HCT116 (cell line): ENCODE data around the gene NCCRP1. TPM values are rescaled to one million over a fixed set of nuclear protein-coding genes. Genes with fewer than 3 reads are reported as not detected.

Experiments used
- ATAC-seq: fragments of 200-7000 bp; cut with Tn5 transposase; 2 replicates; pipeline ENCODE4 v1.9.1; 2020; ENCODE audit warnings: mild to moderate bottlenecking, moderate library complexity
- BruUV-seq: library from RNA; stranded (reverse); fragments of 400-500 nt; replicated peaks from 2 replicates; lab custom pipeline; 2021; lab: Mats Ljungman, UMichigan
- CTCF ChIA-PET: fragments of 300-600 bp; sonication (Branson Sonifier 250); formaldehyde crosslinking; loops from one replicate; lab custom pipeline; 2021; ENCODE audit warnings: antibody characterized with exemption; lab: Charles Lee
- POLR2A ChIA-PET: fragments of 300-600, 350-600 bp; sonication (Branson Sonifier 250); formaldehyde crosslinking; loops from one replicate; lab custom pipeline; 2021; ENCODE audit warnings: antibody characterized with exemption; lab: Charles Lee
- RAD21 ChIA-PET, 2 experiments: fragments of 300-600 bp; sonication (Branson Sonifier 250); formaldehyde crosslinking; loops; one replicate each; lab custom pipeline; 2023; ENCODE audit warnings: low total read pairs in 2 of 2; ENCODE audit not compliant: uncharacterized antibody in 2 of 2, unreplicated experiment in 2 of 2, low non-redundant PET in 1 of 2; lab: Charles Lee
- DNase-seq: peaks from one replicate; pipeline ENCODE4 v3.0.0-alpha.2; 2010; ENCODE audit warnings: low read depth, low spot score
- H2AFZ ChIP-seq: fragments of 200-600 bp; shearing (Covaris generic), sonication (generic); 2 replicates; pipeline ENCODE4 v1.6.1; 2017; ENCODE audit warnings: low read depth, mixed run types, mixed read lengths, antibody characterized with exemption, low read length; ENCODE audit not compliant: poor library complexity, severe bottlenecking
- H3K27ac ChIP-seq: 2 replicates; pipeline ENCODE4 v1.5.1; 2012; ENCODE audit warnings: low read depth, low read length
- H3K27me3 ChIP-seq: fragments of 200-600 bp; sonication (generic); 2 replicates; pipeline ENCODE4 v1.6.1; 2016; ENCODE audit warnings: mixed run types, low read length, mixed read lengths; ENCODE audit not compliant: insufficient read depth
- H3K36me3 ChIP-seq, 2 experiments: fragments of 200-500 bp in 1 of 2; fragments of 200-600 bp in 1 of 2; sonication (Bioruptor generic) in 1 of 2; sonication (generic) in 1 of 2; 2 replicates each; pipeline versions ENCODE4 v1.5.1 to v1.6.1; 2014 to 2016; ENCODE audit warnings: low read length in 2 of 2, inconsistent platforms in 1 of 2, mixed read lengths in 1 of 2, mixed run types in 1 of 2; ENCODE audit not compliant: insufficient read depth in 2 of 2, control insufficient read depth in 1 of 2
- H3K4me1 ChIP-seq, 2 experiments: fragments of 200-600 bp in 1 of 2; sonication (generic) in 1 of 2; 2 replicates each; pipeline versions ENCODE4 v1.5.1 to v1.6.1; 2012 to 2017; ENCODE audit warnings: low read length in 2 of 2, inconsistent platforms in 1 of 2, mild to moderate bottlenecking in 1 of 2, mixed read lengths in 1 of 2, mixed run types in 1 of 2, moderate library complexity in 1 of 2; ENCODE audit not compliant: insufficient read depth in 2 of 2, control insufficient read depth in 1 of 2
- H3K4me2 ChIP-seq: fragments of 200-600 bp; sonication (generic); 2 replicates; pipeline ENCODE4 v1.6.1; 2017; ENCODE audit warnings: mixed run types, low read length, mixed read lengths
- H3K4me3 ChIP-seq, 2 experiments: fragments of 200-600 bp in 1 of 2; sonication (generic) in 1 of 2; replicated peaks in 1 of 2; 2 replicates each; pipeline ENCODE4 v1.5.1; 2011 to 2016; ENCODE audit warnings: low read length in 2 of 2, control low read depth in 1 of 2, low read depth in 1 of 2, mild to moderate bottlenecking in 1 of 2, mixed read lengths in 1 of 2, mixed run types in 1 of 2
- H3K79me2 ChIP-seq: fragments of 200-600 bp; sonication (generic); 2 replicates; pipeline ENCODE4 v1.6.1; 2017; ENCODE audit warnings: mild to moderate bottlenecking, mixed run types, low read length, moderate library complexity, mixed read lengths; ENCODE audit not compliant: insufficient read depth
- H3K9ac ChIP-seq: fragments of 200-600 bp; sonication (generic); 2 replicates; pipeline ENCODE4 v1.6.1; 2016; ENCODE audit warnings: low read length, mixed read lengths
- H3K9me2 ChIP-seq: fragments of 200-600 bp; sonication (generic), shearing (Covaris generic); 2 replicates; pipeline ENCODE4 v1.6.1; 2017; ENCODE audit warnings: mixed run types, mild to moderate bottlenecking, moderate library complexity; ENCODE audit not compliant: insufficient read depth
- H3K9me3 ChIP-seq, 2 experiments: fragments of 200-500 bp in 1 of 2; fragments of 200-600 bp in 1 of 2; sonication (Bioruptor generic) in 1 of 2; sonication (generic) in 1 of 2; 2 replicates each; pipeline ENCODE4 v1.6.1; 2014 to 2017; ENCODE audit warnings: low read length in 2 of 2, mixed read lengths in 2 of 2, inconsistent platforms in 1 of 2, low read depth in 1 of 2, mild to moderate bottlenecking in 1 of 2, mixed run types in 1 of 2, moderate library complexity in 1 of 2; ENCODE audit not compliant: control insufficient read depth in 1 of 2, insufficient read depth in 1 of 2
- H4K20me1 ChIP-seq: fragments of 200-600 bp; sonication (generic), shearing (Covaris generic); 2 replicates; pipeline ENCODE4 v1.6.1; 2017; ENCODE audit warnings: mixed run types, mild to moderate bottlenecking, moderate library complexity; ENCODE audit not compliant: insufficient read depth
- CBX3 ChIP-seq: IDR thresholded peaks from 2 replicates; pipeline ENCODE4 v1.6.1; 2012; ENCODE audit warnings: low read depth
- CEBPB ChIP-seq: IDR thresholded peaks from 2 replicates; pipeline ENCODE4 v1.6.1; 2012; ENCODE audit warnings: low read depth
- EGR1 ChIP-seq: IDR thresholded peaks from 2 replicates; pipeline ENCODE4 v1.6.1; 2012; ENCODE audit warnings: low read depth
- ELF1 ChIP-seq: IDR thresholded peaks from 2 replicates; pipeline ENCODE4 v1.6.1; 2012; ENCODE audit warnings: low read depth, borderline replicate concordance
- EZH2 ChIP-seq: fragments of 200-600 bp; sonication (generic); IDR thresholded peaks from 2 replicates; pipeline ENCODE4 v1.6.1; 2017; ENCODE audit warnings: antibody characterized with exemption, mixed run types
- EZH2phosphoT487 ChIP-seq: fragments of 200-600 bp; IDR thresholded peaks from 2 replicates; pipeline ENCODE4 v1.6.1; 2018; ENCODE audit warnings: antibody characterized with exemption, borderline replicate concordance
- FOSL1 ChIP-seq: IDR thresholded peaks from 2 replicates; pipeline ENCODE4 v1.6.1; 2012; ENCODE audit warnings: low read depth
- POLR2A ChIP-seq: IDR thresholded peaks from 2 replicates; pipeline ENCODE4 v1.7.0; 2011; ENCODE audit warnings: borderline replicate concordance; ENCODE audit not compliant: insufficient read depth, insufficient read length; ENCODE audit errors: extremely low read depth
- POLR2AphosphoS5 ChIP-seq: IDR thresholded peaks from 2 replicates; pipeline ENCODE4 v1.6.1; 2011; ENCODE audit warnings: mild to moderate bottlenecking, low read depth, low read length, moderate library complexity
- RAD21 ChIP-seq: IDR thresholded peaks from 2 replicates; pipeline ENCODE4 v1.6.1; 2012; ENCODE audit warnings: low read depth, mild to moderate bottlenecking
- SIN3A ChIP-seq: IDR thresholded peaks from 2 replicates; pipeline ENCODE4 v1.6.1; 2012; ENCODE audit warnings: low read depth
- TCF7L2 ChIP-seq: IDR thresholded peaks from 2 replicates; pipeline ENCODE4 v1.7.0; 2011; ENCODE audit warnings: borderline replicate concordance, inconsistent platforms; ENCODE audit not compliant: insufficient read depth, insufficient read length; ENCODE audit errors: extremely low read depth
- YY1 ChIP-seq: IDR thresholded peaks from 2 replicates; pipeline ENCODE4 v1.6.1; 2011; ENCODE audit warnings: low read length, low read depth, moderate library complexity, mild to moderate bottlenecking; ENCODE audit not compliant: insufficient replicate concordance; ENCODE audit errors: extremely low read depth
- ZFX ChIP-seq: fragments of 450-650 bp; IDR thresholded peaks from 2 replicates; pipeline ENCODE4 v1.6.1; 2017
- ZNF274 ChIP-seq: fragments of 200-500 bp; sonication (Bioruptor generic); IDR thresholded peaks from 2 replicates; pipeline ENCODE4 v1.6.1; 2014; ENCODE audit warnings: mild to moderate bottlenecking, low read depth, low read length, inconsistent platforms
- intact Hi-C: fragments of 100-400 bp; cut with micrococcal nuclease; formaldehyde crosslinking; loops from 2 replicates; pipeline ENCODE4 v1.10.0; 2022
- total RNA-seq: library from RNA; stranded (reverse); gene quantifications from one replicate; pipeline ENCODE4 v1.2.1, GENCODE V29; 2021; ENCODE audit not compliant: unreplicated experiment
- TF ChIP-seq, protein P1 (sequence below): IDR thresholded peaks from 2 replicates; pipeline ENCODE4 v1.6.1; 2012
- TF ChIP-seq, protein P2 (sequence below): IDR thresholded peaks from 2 replicates; pipeline ENCODE4 v1.6.1; 2012

NCCRP1 gene
- total RNA-seq, 1 experiment from 2014 or later: 0.12 TPM

DNA sequence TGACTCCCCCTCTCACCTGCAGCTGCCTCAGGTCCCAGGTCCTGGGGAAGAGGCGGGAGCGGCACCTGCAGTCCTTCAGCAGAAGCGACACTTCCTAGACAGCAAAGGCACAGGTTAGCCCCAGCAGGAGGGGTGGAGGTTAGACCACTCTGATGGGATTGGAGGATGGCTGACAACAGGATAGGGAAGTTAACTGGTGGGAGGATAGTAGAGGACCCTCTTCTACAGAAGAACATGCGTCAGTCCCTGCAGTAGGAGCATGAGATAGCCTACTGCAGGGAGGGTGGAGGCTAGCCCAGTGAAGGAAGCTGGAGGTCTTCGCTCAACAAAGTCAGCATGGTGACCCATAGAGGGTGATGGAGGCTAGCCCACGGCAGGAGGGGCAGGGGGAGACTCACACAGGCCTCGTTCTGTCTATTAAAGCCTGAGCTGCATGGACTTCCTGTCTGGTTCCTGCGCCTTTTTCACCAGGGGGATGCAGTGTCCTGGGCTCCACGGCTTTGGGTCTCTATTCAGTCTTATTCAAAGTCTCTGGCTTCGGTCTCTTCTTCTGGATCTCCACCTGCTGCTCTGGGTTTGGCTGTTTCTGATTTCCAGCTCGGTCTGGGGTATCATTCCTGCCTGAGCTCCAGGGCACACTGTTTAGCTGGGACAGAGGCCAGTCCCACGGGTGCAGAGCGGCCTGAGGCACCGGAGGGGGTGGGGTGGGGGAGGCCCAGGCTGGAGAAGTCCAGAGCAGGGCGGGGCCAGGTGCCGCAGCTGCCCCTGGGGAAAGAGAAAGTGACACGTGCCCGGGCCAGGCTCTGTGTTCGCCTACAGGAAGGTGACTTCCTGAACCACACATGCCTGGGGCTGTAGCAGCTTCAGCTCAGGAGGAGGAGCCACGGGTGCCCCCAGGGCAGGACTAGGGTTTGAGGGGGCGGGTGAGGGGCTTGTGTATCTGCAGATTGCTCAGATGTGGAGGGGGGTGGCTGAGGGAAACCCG, 40.7 kb downstream of the NCCRP1 start:
- CTCF ChIA-PET: interaction anchor here (0.7 to 1.0 kb wide), 2 partner anchors 14 to 261 kb away, joined by 3 read pairs; no protein-coding TSS in a partner anchor

DNA sequence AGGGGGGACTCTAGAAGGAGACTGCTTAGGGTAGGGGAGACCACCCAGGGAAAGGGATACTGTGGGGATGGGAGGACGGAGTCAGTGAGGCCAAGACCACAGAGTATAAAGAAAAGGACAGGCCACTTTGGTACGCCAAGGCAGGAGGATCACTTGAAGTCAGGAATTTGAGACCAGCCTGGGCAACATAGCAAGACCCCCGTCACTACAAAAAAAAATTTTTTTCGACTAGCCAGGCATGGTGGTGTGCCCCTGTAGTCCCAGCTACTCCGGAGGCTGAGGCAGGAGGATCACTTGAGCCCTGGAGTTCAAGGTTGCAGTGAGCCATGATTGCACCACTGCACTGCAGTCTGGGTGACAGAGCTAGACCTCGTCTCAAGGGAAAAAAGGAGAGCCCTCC, 41.4 kb downstream of the NCCRP1 start:
- 0 out of 2 replicates have a peak overlapping the region, but pooled peaks have one; percentile 18 for H3K9ac ChIP-seq
- TF ChIP-seq EZH2phosphoT487: no peak
- no peak for TF ChIP-seq SIN3A
- no peak for TF ChIP-seq YY1
- TF ChIP-seq POLR2A: no peak
- TF ChIP-seq, protein P1, sequence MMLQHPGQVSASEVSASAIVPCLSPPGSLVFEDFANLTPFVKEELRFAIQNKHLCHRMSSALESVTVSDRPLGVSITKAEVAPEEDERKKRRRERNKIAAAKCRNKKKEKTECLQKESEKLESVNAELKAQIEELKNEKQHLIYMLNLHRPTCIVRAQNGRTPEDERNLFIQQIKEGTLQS: no peak
- no peak for TF ChIP-seq ZNF274
- TF ChIP-seq CBX3: no peak
- no peak for TF ChIP-seq FOSL1
- TF ChIP-seq EZH2: no peak
- no peak for TF ChIP-seq EGR1
- no peak for TF ChIP-seq TCF7L2
- TF ChIP-seq ELF1: no peak
- TF ChIP-seq, protein P2, sequence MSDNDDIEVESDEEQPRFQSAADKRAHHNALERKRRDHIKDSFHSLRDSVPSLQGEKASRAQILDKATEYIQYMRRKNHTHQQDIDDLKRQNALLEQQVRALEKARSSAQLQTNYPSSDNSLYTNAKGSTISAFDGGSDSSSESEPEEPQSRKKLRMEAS: no peak
- TF ChIP-seq, all 23 proteins: peak for 0
- Histone ChIP-seq H2AFZ (peak overlapping the region; percentile 59), H3K27me3 (no peaks in the 10 kb centered on the region), H3K27ac (no peak overlapping the region; the same call in 1 of the 2 replicates), H4K20me1 (no peaks in the 10 kb centered on the region), H3K4me3 (no peak overlapping the region), H3K79me2 (no peaks in the 10 kb centered on the region), H3K9me2 (no peaks in the 10 kb centered on the region), H3K4me2 (peak overlapping the region; percentile 61), H3K9me3 (no peaks in the 10 kb centered on the region), H3K4me1 (peaks cover 9 to 11% of the 10 kb centered on the region in 2 experiments; a peak in 3 of 4 replicates), H3K36me3 (no peaks in the 10 kb centered on the region)
- ChIA-PET RAD21 (no interaction called here), POLR2A (interaction anchor here (0.9 kb wide), 1 partner anchor 608 kb away, joined by 3 read pairs; the partner anchor contains the start of gene FBL), CTCF (interaction anchor here (1.0 kb wide), 1 partner anchor 14 kb away, joined by 3 read pairs; no protein-coding TSS in a partner anchor)
- intact Hi-C loops: no loop called here
- no TSS peak for BruUV-seq
- ATAC-seq (no peak), DNase-seq (no peak)

More for the DNA sequence above, 40.7 kb downstream of the NCCRP1 start:
- POLR2A ChIA-PET: interaction anchor here (0.9 kb wide), 1 partner anchor 609 kb away, joined by 3 read pairs; the partner anchor contains the start of gene FBL
- Histone ChIP-seq H3K27me3 (no peaks in the 10 kb centered on the region), H3K36me3 (no peaks in the 10 kb centered on the region), H3K9ac (0 out of 2 replicates have a peak overlapping the region, but pooled peaks have one; percentile 18), H3K9me2 (no peaks in the 10 kb centered on the region), H2AFZ (peak overlapping the region; percentile 89), H4K20me1 (no peaks in the 10 kb centered on the region), H3K4me1 (peaks cover 9 to 11% of the 10 kb centered on the region in 2 experiments; a peak in 3 of 4 replicates), H3K4me2 (peak overlapping the region; percentile 61), H3K9me3 (no peaks in the 10 kb centered on the region)
- no TSS peak for BruUV-seq
- peak; percentile 3 for DNase-seq
- RAD21 ChIA-PET: no interaction called here
- TF ChIP-seq, protein P2: peak; percentile 80
- TF ChIP-seq CEBPB (no peak), ZFX (no peak), POLR2AphosphoS5 (no peak; the same call in 1 of the 2 replicates), RAD21 (no peak), YY1 (no peak)
- TF ChIP-seq, all 23 proteins: peak for 1
- Histone ChIP-seq H3K4me3 (no peak overlapping the region), H3K79me2 (no peaks in the 10 kb centered on the region), H3K27ac (no peak overlapping the region; the same call in 1 of the 2 replicates)
- intact Hi-C loops: no loop called here
- peak; percentile 93 for ATAC-seq
